HCT116 (cell line): ENCODE data around the gene ELK3. TPM values are rescaled to one million over a fixed set of nuclear protein-coding genes. Genes with fewer than 3 reads are reported as not detected.

Source experiments
- ATAC-seq: fragments of 200-7000 bp; cut with Tn5 transposase; 2 replicates; pipeline ENCODE4 v1.9.1; 2020; ENCODE audit warnings: mild to moderate bottlenecking, moderate library complexity
- BruUV-seq: library from RNA; stranded (reverse); fragments of 400-500 nt; replicated peaks from 2 replicates; lab custom pipeline; 2021; lab: Mats Ljungman, UMichigan
- CTCF ChIA-PET: fragments of 300-600 bp; sonication (Branson Sonifier 250); formaldehyde crosslinking; loops from one replicate; lab custom pipeline; 2021; ENCODE audit warnings: antibody characterized with exemption; lab: Charles Lee
- POLR2A ChIA-PET: fragments of 300-600, 350-600 bp; sonication (Branson Sonifier 250); formaldehyde crosslinking; loops from one replicate; lab custom pipeline; 2021; ENCODE audit warnings: antibody characterized with exemption; lab: Charles Lee
- RAD21 ChIA-PET, 2 experiments: fragments of 300-600 bp; sonication (Branson Sonifier 250); formaldehyde crosslinking; loops; one replicate each; lab custom pipeline; 2023; ENCODE audit warnings: low total read pairs in 2 of 2; ENCODE audit not compliant: uncharacterized antibody in 2 of 2, unreplicated experiment in 2 of 2, low non-redundant PET in 1 of 2; lab: Charles Lee
- DNase-seq: peaks from one replicate; pipeline ENCODE4 v3.0.0-alpha.2; 2010; ENCODE audit warnings: low read depth, low spot score
- H2AFZ ChIP-seq: fragments of 200-600 bp; shearing (Covaris generic), sonication (generic); 2 replicates; pipeline ENCODE4 v1.6.1; 2017; ENCODE audit warnings: low read depth, mixed run types, mixed read lengths, antibody characterized with exemption, low read length; ENCODE audit not compliant: poor library complexity, severe bottlenecking
- H3K27ac ChIP-seq: 2 replicates; pipeline ENCODE4 v1.5.1; 2012; ENCODE audit warnings: low read depth, low read length
- H3K27me3 ChIP-seq: fragments of 200-600 bp; sonication (generic); 2 replicates; pipeline ENCODE4 v1.6.1; 2016; ENCODE audit warnings: mixed run types, low read length, mixed read lengths; ENCODE audit not compliant: insufficient read depth
- H3K36me3 ChIP-seq, 2 experiments: fragments of 200-500 bp in 1 of 2; fragments of 200-600 bp in 1 of 2; sonication (Bioruptor generic) in 1 of 2; sonication (generic) in 1 of 2; 2 replicates each; pipeline versions ENCODE4 v1.5.1 to v1.6.1; 2014 to 2016; ENCODE audit warnings: low read length in 2 of 2, inconsistent platforms in 1 of 2, mixed read lengths in 1 of 2, mixed run types in 1 of 2; ENCODE audit not compliant: insufficient read depth in 2 of 2, control insufficient read depth in 1 of 2
- H3K4me1 ChIP-seq, 2 experiments: fragments of 200-600 bp in 1 of 2; sonication (generic) in 1 of 2; 2 replicates each; pipeline versions ENCODE4 v1.5.1 to v1.6.1; 2012 to 2017; ENCODE audit warnings: low read length in 2 of 2, inconsistent platforms in 1 of 2, mild to moderate bottlenecking in 1 of 2, mixed read lengths in 1 of 2, mixed run types in 1 of 2, moderate library complexity in 1 of 2; ENCODE audit not compliant: insufficient read depth in 2 of 2, control insufficient read depth in 1 of 2
- H3K4me2 ChIP-seq: fragments of 200-600 bp; sonication (generic); 2 replicates; pipeline ENCODE4 v1.6.1; 2017; ENCODE audit warnings: mixed run types, low read length, mixed read lengths
- H3K4me3 ChIP-seq, 2 experiments: fragments of 200-600 bp in 1 of 2; sonication (generic) in 1 of 2; replicated peaks in 1 of 2; 2 replicates each; pipeline ENCODE4 v1.5.1; 2011 to 2016; ENCODE audit warnings: low read length in 2 of 2, control low read depth in 1 of 2, low read depth in 1 of 2, mild to moderate bottlenecking in 1 of 2, mixed read lengths in 1 of 2, mixed run types in 1 of 2
- H3K79me2 ChIP-seq: fragments of 200-600 bp; sonication (generic); 2 replicates; pipeline ENCODE4 v1.6.1; 2017; ENCODE audit warnings: mild to moderate bottlenecking, mixed run types, low read length, moderate library complexity, mixed read lengths; ENCODE audit not compliant: insufficient read depth
- H3K9ac ChIP-seq: fragments of 200-600 bp; sonication (generic); 2 replicates; pipeline ENCODE4 v1.6.1; 2016; ENCODE audit warnings: low read length, mixed read lengths
- H3K9me2 ChIP-seq: fragments of 200-600 bp; sonication (generic), shearing (Covaris generic); 2 replicates; pipeline ENCODE4 v1.6.1; 2017; ENCODE audit warnings: mixed run types, mild to moderate bottlenecking, moderate library complexity; ENCODE audit not compliant: insufficient read depth
- H3K9me3 ChIP-seq, 2 experiments: fragments of 200-500 bp in 1 of 2; fragments of 200-600 bp in 1 of 2; sonication (Bioruptor generic) in 1 of 2; sonication (generic) in 1 of 2; 2 replicates each; pipeline ENCODE4 v1.6.1; 2014 to 2017; ENCODE audit warnings: low read length in 2 of 2, mixed read lengths in 2 of 2, inconsistent platforms in 1 of 2, low read depth in 1 of 2, mild to moderate bottlenecking in 1 of 2, mixed run types in 1 of 2, moderate library complexity in 1 of 2; ENCODE audit not compliant: control insufficient read depth in 1 of 2, insufficient read depth in 1 of 2
- H4K20me1 ChIP-seq: fragments of 200-600 bp; sonication (generic), shearing (Covaris generic); 2 replicates; pipeline ENCODE4 v1.6.1; 2017; ENCODE audit warnings: mixed run types, mild to moderate bottlenecking, moderate library complexity; ENCODE audit not compliant: insufficient read depth
- CBX3 ChIP-seq: IDR thresholded peaks from 2 replicates; pipeline ENCODE4 v1.6.1; 2012; ENCODE audit warnings: low read depth
- CEBPB ChIP-seq: IDR thresholded peaks from 2 replicates; pipeline ENCODE4 v1.6.1; 2012; ENCODE audit warnings: low read depth
- EGR1 ChIP-seq: IDR thresholded peaks from 2 replicates; pipeline ENCODE4 v1.6.1; 2012; ENCODE audit warnings: low read depth
- ELF1 ChIP-seq: IDR thresholded peaks from 2 replicates; pipeline ENCODE4 v1.6.1; 2012; ENCODE audit warnings: low read depth, borderline replicate concordance
- EZH2 ChIP-seq: fragments of 200-600 bp; sonication (generic); IDR thresholded peaks from 2 replicates; pipeline ENCODE4 v1.6.1; 2017; ENCODE audit warnings: antibody characterized with exemption, mixed run types
- EZH2phosphoT487 ChIP-seq: fragments of 200-600 bp; IDR thresholded peaks from 2 replicates; pipeline ENCODE4 v1.6.1; 2018; ENCODE audit warnings: antibody characterized with exemption, borderline replicate concordance
- FOSL1 ChIP-seq: IDR thresholded peaks from 2 replicates; pipeline ENCODE4 v1.6.1; 2012; ENCODE audit warnings: low read depth
- POLR2A ChIP-seq: IDR thresholded peaks from 2 replicates; pipeline ENCODE4 v1.7.0; 2011; ENCODE audit warnings: borderline replicate concordance; ENCODE audit not compliant: insufficient read depth, insufficient read length; ENCODE audit errors: extremely low read depth
- POLR2AphosphoS5 ChIP-seq: IDR thresholded peaks from 2 replicates; pipeline ENCODE4 v1.6.1; 2011; ENCODE audit warnings: mild to moderate bottlenecking, low read depth, low read length, moderate library complexity
- RAD21 ChIP-seq: IDR thresholded peaks from 2 replicates; pipeline ENCODE4 v1.6.1; 2012; ENCODE audit warnings: low read depth, mild to moderate bottlenecking
- SP1 ChIP-seq: IDR thresholded peaks from 2 replicates; pipeline ENCODE4 v1.6.1; 2012; ENCODE audit warnings: low read depth
- SRF ChIP-seq: IDR thresholded peaks from 2 replicates; pipeline ENCODE4 v1.6.1; 2012; ENCODE audit warnings: low read depth
- TCF7L2 ChIP-seq: IDR thresholded peaks from 2 replicates; pipeline ENCODE4 v1.7.0; 2011; ENCODE audit warnings: borderline replicate concordance, inconsistent platforms; ENCODE audit not compliant: insufficient read depth, insufficient read length; ENCODE audit errors: extremely low read depth
- YY1 ChIP-seq: IDR thresholded peaks from 2 replicates; pipeline ENCODE4 v1.6.1; 2011; ENCODE audit warnings: low read length, low read depth, moderate library complexity, mild to moderate bottlenecking; ENCODE audit not compliant: insufficient replicate concordance; ENCODE audit errors: extremely low read depth
- ZFX ChIP-seq: fragments of 450-650 bp; IDR thresholded peaks from 2 replicates; pipeline ENCODE4 v1.6.1; 2017
- ZNF274 ChIP-seq: fragments of 200-500 bp; sonication (Bioruptor generic); IDR thresholded peaks from 2 replicates; pipeline ENCODE4 v1.6.1; 2014; ENCODE audit warnings: mild to moderate bottlenecking, low read depth, low read length, inconsistent platforms
- intact Hi-C: fragments of 100-400 bp; cut with micrococcal nuclease; formaldehyde crosslinking; loops from 2 replicates; pipeline ENCODE4 v1.10.0; 2022
- total RNA-seq: library from RNA; stranded (reverse); gene quantifications from one replicate; pipeline ENCODE4 v1.2.1, GENCODE V29; 2021; ENCODE audit not compliant: unreplicated experiment
- TF ChIP-seq, protein P1 (sequence below): IDR thresholded peaks from 2 replicates; pipeline ENCODE4 v1.6.1; 2012
- TF ChIP-seq, protein P2 (sequence below), 3 experiments: fragments of 200-600 bp in 1 of 3; sonication (generic) in 1 of 3; IDR thresholded peaks in 2 of 3; conservative IDR thresholded peaks in 1 of 3; 2 replicates each; pipeline ENCODE4 v1.5.1; 2012 to 2017; ENCODE audit warnings: low read depth in 2 of 3, low read length in 2 of 3, antibody characterized with exemption in 1 of 3, borderline replicate concordance in 1 of 3, control low read depth in 1 of 3, mild to moderate bottlenecking in 1 of 3, mixed read lengths in 1 of 3, mixed run types in 1 of 3, moderate library complexity in 1 of 3; ENCODE audit not compliant: insufficient read depth in 1 of 3
- TF ChIP-seq, protein P3 (sequence below): IDR thresholded peaks from 2 replicates; pipeline ENCODE4 v1.6.1; 2012; ENCODE audit warnings: low read depth

ELK3 gene
- total RNA-seq, 1 experiment from 2014 or later = 45.6 TPM

DNA sequence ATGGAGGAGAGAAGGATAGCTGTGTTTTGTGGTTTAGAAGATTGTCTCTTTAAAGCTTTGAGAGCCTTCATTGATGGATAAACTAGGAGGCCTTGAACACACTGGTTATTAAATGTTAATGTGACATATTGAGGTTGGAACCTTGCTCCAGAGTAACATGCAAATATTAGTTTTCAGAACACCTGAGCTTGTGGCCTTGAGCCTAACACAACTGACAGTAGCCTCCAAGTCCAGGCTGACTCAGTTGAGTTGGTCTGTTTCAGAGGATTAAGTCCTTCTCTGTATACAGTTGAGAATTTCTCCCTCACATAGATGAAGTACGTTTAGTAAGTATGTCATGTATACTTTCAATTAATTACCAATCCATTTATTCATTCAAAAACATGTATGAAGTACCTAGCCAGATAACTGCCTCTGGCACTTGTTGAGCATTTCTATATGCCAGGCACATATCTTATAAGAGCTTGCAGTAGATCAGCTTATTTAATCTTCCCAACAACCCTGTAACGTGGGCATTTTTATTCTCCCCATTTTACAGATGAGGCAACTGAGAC, 63.5 kb downstream of the ELK3 start:
- intact Hi-C loops = no loop called here
- CTCF ChIA-PET = interaction anchor here (1.3 to 1.7 kb wide), 2 partner anchors 42 to 259 kb away, joined by 3 to 5 read pairs; no protein-coding TSS in a partner anchor

More for the DNA sequence above, 63.5 kb downstream of the ELK3 start:
- no peak for TF ChIP-seq SP1
- TF ChIP-seq EZH2 = no peak
- TF ChIP-seq, protein P1, sequence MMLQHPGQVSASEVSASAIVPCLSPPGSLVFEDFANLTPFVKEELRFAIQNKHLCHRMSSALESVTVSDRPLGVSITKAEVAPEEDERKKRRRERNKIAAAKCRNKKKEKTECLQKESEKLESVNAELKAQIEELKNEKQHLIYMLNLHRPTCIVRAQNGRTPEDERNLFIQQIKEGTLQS = no peak
- no peak for TF ChIP-seq ELF1
- no peak for TF ChIP-seq ZNF274
- TF ChIP-seq EGR1 = no peak
- no peak for TF ChIP-seq CEBPB
- no peak for TF ChIP-seq TCF7L2
- no peak for TF ChIP-seq CBX3
- TF ChIP-seq EZH2phosphoT487 = no peak
- TF ChIP-seq, protein P2, sequence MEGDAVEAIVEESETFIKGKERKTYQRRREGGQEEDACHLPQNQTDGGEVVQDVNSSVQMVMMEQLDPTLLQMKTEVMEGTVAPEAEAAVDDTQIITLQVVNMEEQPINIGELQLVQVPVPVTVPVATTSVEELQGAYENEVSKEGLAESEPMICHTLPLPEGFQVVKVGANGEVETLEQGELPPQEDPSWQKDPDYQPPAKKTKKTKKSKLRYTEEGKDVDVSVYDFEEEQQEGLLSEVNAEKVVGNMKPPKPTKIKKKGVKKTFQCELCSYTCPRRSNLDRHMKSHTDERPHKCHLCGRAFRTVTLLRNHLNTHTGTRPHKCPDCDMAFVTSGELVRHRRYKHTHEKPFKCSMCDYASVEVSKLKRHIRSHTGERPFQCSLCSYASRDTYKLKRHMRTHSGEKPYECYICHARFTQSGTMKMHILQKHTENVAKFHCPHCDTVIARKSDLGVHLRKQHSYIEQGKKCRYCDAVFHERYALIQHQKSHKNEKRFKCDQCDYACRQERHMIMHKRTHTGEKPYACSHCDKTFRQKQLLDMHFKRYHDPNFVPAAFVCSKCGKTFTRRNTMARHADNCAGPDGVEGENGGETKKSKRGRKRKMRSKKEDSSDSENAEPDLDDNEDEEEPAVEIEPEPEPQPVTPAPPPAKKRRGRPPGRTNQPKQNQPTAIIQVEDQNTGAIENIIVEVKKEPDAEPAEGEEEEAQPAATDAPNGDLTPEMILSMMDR (IDR thresholded peaks at IDR 0.05 in 2 of 3, conservative IDR thresholded peaks at IDR 0.05 in 1 of 3; ENCODE audit: borderline replicate concordance in 1 of 3, insufficient read depth in 1 of 3, low read depth in 2 of 3, low read length in 2 of 3) = no peak
- no peak for TF ChIP-seq YY1
- no peak for TF ChIP-seq RAD21
- no peak for TF ChIP-seq FOSL1
- no peak for TF ChIP-seq POLR2A
- TF ChIP-seq SRF = no peak
- no peak for TF ChIP-seq POLR2AphosphoS5
- TF ChIP-seq ZFX = no peak
- TF ChIP-seq, protein P3, sequence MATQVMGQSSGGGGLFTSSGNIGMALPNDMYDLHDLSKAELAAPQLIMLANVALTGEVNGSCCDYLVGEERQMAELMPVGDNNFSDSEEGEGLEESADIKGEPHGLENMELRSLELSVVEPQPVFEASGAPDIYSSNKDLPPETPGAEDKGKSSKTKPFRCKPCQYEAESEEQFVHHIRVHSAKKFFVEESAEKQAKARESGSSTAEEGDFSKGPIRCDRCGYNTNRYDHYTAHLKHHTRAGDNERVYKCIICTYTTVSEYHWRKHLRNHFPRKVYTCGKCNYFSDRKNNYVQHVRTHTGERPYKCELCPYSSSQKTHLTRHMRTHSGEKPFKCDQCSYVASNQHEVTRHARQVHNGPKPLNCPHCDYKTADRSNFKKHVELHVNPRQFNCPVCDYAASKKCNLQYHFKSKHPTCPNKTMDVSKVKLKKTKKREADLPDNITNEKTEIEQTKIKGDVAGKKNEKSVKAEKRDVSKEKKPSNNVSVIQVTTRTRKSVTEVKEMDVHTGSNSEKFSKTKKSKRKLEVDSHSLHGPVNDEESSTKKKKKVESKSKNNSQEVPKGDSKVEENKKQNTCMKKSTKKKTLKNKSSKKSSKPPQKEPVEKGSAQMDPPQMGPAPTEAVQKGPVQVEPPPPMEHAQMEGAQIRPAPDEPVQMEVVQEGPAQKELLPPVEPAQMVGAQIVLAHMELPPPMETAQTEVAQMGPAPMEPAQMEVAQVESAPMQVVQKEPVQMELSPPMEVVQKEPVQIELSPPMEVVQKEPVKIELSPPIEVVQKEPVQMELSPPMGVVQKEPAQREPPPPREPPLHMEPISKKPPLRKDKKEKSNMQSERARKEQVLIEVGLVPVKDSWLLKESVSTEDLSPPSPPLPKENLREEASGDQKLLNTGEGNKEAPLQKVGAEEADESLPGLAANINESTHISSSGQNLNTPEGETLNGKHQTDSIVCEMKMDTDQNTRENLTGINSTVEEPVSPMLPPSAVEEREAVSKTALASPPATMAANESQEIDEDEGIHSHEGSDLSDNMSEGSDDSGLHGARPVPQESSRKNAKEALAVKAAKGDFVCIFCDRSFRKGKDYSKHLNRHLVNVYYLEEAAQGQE = no peak
- ChIA-PET POLR2A (no interaction called here), RAD21 (no interaction called here)
- Histone ChIP-seq H3K79me2 (peaks cover 83% of the 10 kb centered on the region), H3K4me3 (no peak overlapping the region), H2AFZ (no peak overlapping the region), H3K4me1 (no peaks in the 10 kb centered on the region), H3K27ac (no peak overlapping the region), H3K9me2 (no peaks in the 10 kb centered on the region), H3K36me3 (peaks cover 5 to 20% of the 10 kb centered on the region in 2 experiments; a peak in 3 of 4 replicates), H3K9ac (no peak overlapping the region), H3K4me2 (no peak overlapping the region), H3K27me3 (no peaks in the 10 kb centered on the region), H3K9me3 (no peaks in the 10 kb centered on the region), H4K20me1 (peaks cover 12% of the 10 kb centered on the region; the same call in 1 of the 2 replicates)
- ATAC-seq (no peak), DNase-seq (no peak)
- no TSS peak for BruUV-seq
